Activated gamma-delta T cell (primary cell): ENCODE data around the gene DNAJC2.
A peak's percentile ranks its signal among the peaks of the same experiment; 100 is the strongest.
"Not testable (repeated sequence)": the region's sequence is repeated elsewhere in the genome, so short reads cannot be mapped to it uniquely, and the experiment has no call there.

Experiments used
- DNase-seq: peaks from one replicate; lab custom pipeline; 2025; lab: John Stamatoyannopoulos, UW

The DNAJC2 gene

DNA sequence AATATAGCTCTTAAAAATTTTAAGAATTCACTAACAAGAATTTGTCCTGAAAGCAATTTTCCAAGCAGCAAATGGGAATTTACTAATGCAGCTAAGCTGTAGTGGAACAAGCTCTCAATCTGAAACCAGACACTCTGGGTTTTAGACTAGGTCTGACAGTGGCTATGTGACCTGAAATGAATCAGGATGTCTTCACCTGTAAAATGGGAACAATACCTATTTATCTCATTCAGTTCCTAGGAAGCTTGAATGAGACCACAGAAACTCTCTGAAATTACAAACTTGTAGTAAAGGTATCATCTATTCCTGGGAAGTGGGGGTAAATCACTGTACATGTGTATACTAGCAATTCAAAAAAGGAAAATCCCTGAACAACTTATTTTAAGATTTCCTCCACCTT is 1.2 kb downstream of the DNAJC2 start:
- no peak for DNase-seq

DNA sequence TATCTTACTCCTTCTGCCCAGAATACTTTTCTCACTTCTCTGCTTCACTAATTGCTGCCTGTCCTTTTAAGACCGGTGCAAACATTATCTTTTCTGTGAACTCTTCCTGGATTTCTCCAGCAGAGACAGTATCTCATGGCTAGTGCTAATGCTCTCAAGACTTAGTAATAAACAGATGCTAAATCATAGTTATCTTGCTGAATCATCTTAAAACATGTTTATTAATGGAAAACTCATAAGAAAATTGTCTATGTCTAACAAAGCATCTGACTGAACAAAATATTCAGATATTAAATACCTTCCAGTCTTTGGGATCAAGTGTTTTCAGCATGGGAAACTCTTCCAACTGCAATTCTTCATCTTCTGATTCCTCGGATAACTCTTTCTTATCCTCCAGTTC is 3.1 kb downstream of the DNAJC2 start:
- DNase-seq = no peak

DNA sequence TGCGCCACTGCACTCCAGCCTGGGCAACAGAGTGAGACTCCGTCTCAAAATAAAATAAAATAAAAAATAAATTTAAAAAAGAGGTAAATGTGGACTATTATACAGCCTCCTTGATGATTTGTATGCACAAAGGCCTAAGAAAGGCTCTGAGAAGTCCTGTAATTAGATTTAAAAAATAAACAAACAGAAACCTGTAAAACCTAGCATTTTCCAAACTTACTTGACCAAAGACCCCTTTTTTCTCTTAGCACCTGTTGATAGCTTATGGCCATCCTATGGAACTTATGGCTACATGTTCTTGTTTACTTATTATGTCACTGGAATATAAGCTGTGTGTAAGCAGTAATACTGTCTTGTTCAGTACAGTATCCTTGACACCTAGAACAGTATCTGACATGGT is 5.7 kb downstream of the DNAJC2 start:
- DNase-seq = no peak

DNA sequence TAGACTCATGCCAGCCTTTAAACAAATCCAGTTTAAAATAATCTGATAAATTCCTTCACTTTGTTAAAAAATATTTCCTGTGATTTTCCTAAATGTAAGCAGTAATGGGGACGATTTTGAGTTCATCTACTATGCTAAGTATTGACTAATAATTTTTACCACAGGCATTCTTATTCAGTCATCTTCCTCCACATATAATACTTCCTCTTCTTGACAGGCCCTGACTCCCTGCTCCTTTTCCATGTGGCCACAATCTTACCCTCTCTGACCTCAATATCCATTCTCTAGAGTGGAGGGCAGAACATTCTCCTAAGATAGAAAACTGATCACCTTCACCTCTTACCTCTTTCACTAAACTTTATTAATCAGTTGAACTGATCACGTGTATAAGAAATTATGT is 7.8 kb downstream of the DNAJC2 start:
- no peak for DNase-seq

- DNase-seq = no peak
These were observed 18.8 kb downstream of the DNAJC2 start for GRCh38 chr7:103325744-103326143.

- DNase-seq = no peak
These were observed 27.6 kb downstream of the DNAJC2 start for GRCh38 chr7:103317009-103317408.

- no peak for DNase-seq
These were observed 28.1 kb downstream of the DNAJC2 start for GRCh38 chr7:103316380-103316941.

- DNase-seq = no peak
These were observed 29.7 kb downstream of the DNAJC2 start for GRCh38 chr7:103314852-103315251.

GRCh38 chr7:103307503-103308231 is 36.9 kb downstream of the DNAJC2 start:
- DNase-seq = no peak

DNA sequence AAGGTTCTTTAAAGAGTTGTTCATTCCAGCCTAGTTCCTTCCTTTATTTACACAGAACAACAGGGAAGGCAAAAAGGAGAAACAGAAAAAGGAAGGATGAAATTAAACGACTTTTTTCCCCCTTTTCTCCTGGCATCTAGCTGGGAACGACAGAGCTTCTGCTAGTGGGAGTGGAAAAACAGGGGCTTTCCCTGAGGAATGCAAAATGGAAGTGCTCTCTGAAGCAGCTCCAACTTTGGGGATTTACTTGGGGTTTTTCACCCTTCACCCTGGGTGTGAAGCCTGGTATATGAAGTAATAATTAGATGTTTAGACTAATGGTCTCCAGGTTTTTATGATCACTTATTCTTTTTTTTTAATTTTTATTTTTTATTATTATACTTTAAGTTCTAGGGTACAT is 43.1 kb downstream of the DNAJC2 start:
- DNase-seq = no peak

- DNase-seq = no peak
These were observed 44.9 kb downstream of the DNAJC2 start for GRCh38 chr7:103299660-103300059.

- DNase-seq = no peak
These were observed 46.8 kb downstream of the DNAJC2 start for GRCh38 chr7:103297837-103298179.

DNA sequence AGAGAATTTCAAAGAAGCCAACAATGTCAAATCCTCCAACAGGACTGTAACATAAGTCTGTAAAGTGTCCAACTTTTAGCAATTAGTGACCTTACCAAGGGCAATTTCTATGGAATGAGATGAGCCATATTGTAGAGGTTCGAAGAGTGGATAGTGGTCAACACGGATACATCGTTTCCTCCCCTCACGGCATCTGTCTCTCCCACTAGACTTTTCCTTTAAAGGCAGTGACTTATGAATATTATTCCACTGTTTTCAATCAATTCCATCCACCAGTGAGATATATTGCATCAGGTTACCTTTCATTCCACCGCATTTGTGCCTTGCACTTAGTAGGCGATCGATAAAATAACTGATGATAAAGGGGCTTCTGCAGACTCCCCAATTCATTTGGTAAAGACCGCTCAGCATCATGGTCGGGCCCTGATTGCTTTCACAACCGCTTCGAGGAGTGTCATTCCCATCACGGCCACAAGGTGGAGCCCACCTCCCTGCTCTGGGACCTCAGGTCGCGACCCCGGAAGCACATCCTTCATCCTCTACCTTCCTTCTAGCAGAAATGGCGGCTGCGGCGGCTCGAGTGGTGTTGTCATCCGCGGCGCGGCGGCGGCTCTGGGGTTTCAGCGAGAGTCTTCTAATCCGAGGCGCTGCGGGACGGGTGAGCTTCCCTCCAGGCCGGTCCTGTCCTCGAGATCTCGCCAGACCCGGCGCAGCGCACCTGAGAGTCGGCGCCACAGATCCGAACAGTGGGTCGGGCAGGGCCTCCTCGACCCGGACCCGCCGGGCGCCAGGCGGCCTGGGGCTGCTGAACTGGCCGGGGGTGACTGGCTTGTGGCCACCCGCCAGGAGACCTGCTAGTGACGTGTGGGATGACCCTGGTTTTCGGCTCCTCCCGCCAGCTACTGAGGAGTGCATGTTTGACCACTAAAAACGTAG is 47.4 kb downstream of the DNAJC2 start, which contains the start of gene PMPCB:
PMPCB (plus strand) TSS at position 535 of the 936 bp plus-strand sequence; CDS start at position 560, 25 bp downstream.
- peak; percentile 68 for DNase-seq

DNA sequence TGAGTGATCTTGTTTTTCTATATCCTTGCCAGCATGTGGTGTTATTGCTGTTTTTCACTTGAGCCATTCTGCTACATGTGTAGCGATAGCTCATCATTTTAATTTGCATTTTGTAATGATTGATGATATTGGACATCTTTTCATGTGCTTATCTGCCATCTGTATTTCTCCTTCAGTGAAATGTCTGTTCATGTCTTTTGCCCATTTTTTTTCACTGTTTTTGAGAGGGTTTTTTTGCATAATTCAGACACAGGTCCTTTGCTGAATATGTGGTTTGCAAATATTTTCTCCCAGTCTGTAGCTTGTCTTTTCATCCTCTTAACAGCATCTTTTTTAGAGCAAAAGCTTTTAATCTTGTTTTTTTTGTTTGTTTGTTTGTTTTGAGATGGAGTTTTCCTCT is 51.0 kb downstream of the DNAJC2 start:
- DNase-seq = no peak

GRCh38 chr7:103292122-103292521 is 52.4 kb downstream of the DNAJC2 start:
- DNase-seq = no peak

- not testable (repeated sequence) for DNase-seq
These were observed 61.7 kb downstream of the DNAJC2 start for GRCh38 chr7:103282802-103283427.

DNA sequence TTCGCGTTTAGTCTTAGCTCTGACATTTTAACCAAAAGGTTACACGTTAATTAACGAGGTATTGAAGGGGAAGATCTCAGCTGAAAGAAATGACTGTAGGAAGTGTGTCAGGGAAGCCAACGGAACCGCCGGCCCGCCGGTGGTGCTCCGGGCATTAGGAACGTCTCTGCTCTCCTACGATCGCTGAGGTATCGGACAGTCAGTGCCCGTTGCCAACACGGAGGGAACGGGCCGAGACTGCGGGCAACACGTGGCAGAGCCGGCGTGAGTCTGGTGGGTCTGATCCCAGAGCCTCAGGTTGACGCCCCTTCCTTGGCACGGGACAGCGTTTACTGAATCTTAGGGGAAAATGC is 63.8 kb downstream of the DNAJC2 start:
- DNase-seq = not testable (repeated sequence)

DNA sequence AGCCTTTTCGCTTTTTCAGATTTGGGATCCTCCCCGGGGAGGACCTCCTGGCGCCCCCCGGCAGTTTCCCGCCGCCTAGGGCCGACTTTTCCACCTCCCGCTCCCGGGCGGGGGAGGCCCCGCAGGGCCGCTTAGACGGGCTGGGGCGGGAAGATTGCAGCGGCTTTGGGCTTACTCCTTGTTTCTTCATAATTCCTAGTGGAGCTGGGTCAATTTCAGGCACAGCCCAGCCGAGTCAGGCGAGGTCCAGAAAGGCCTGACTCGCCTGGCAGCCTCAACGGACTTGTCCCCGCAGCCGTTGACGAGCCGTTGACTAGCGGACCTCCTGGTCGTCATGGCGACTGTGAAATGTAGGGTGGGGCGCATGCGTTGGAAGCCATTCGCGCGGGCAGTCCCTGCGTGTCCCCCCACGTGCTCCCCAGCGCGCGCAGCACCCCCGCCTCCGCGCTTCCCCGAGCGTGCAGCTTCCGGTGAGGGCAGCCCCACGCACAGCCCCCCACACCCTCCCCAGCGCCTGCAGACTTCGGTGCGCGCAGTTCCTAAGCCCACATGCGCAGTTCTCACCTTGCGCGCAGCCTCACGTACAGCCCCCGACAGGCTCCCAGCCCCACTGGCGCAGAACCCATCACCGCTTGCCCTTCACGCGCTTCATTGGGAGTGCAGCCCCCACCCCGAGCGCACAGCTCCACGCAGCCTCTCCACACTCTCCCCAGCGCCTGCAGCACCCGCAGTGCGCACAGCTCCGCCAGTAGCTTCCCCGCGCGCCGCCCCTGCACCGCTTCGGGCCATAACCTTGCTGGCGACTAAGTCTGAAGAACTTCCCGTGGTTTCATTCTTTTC is 64.4 kb downstream of the DNAJC2 start:
- DNase-seq = peak; percentile 93

DNA sequence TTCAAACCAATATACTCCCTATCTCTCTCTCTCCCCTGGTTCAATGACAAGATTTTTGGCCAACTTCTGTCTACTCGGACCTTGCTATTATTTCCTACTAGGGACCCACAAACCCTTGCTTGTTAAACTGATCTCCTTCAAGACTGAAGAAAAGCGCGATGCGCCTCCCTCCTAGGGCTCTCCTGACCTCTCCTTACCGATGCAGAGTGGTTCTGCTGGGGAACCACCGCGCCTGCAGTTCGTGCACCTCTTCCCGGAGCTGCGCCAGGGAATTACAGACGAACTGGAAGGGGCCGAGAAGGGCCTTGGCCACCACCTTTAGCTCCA is 65.0 kb downstream of the DNAJC2 start:
- DNase-seq = not testable (repeated sequence)

DNA sequence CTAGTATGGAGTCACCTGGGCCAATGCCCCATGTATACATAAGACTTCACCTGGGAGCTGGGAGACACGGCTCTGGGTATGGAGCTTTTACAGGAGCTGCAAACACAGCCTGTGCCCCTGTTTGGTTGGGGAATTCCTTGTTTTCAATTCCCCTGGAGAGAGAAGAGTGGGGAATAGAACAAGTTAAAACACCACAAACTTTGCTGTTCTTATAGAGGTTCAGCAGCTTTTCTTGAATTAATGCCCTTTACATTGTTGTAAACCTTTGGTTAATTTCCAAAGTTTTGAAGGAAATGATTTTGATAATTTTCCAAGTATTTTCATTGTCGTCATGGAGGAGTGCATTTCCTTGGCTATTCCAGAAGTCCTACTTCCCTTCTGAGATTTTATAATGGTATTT is 66.4 kb downstream of the DNAJC2 start:
- DNase-seq = not testable (repeated sequence)

DNA sequence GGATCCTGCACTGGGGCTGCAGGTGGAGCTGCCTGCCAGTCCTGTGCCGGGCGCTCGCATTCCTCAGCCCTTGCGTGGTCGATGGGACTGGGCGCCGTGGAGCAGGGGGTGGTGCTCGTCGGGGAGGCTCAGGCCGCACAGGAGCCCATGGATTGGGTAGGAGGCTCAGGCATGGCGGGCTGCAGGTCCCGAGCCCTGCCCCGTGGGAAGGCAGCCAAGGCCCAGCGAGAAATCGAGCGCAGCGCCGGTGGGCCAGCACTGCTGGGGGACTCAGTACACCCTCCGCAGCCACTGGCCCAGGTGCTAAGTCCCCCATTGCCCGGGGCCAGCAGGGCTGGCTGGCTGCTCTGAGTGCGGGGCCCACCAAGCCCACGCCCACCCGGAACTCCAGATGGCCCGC is 69.7 kb downstream of the DNAJC2 start:
- DNase-seq = not testable (repeated sequence)

DNA sequence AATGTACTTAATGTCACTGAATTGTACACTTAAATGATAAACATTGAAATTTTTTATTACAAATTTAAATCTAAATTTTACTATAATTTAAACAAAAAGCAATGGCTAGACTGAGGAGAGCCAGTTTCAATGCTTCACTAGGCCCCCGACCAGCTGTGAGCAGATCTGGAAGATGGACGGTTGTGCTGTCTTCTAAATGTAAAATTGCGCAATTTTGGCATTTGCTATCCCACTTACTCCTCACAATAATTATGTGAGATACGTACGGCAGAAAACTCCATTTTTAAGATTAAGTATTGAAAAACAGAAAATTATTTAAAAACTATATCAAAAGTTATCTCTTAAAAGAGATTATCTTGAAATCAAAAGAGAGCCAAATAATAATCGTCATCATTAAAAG is 71.2 kb downstream of the DNAJC2 start:
- not testable (repeated sequence) for DNase-seq
